ENCODE measurements around the gene WWTR1.

The WWTR1 gene

GRCh38 chr3:149655826-149656574 is 1.8 kb downstream of the WWTR1 start:
- no peak for DNase-seq

- no peak for DNase-seq
Measured at GRCh38 chr3:149654188-149654601, 3.6 kb downstream of the WWTR1 start.

- no peak for DNase-seq
Measured at GRCh38 chr3:149653564-149653963, 4.3 kb downstream of the WWTR1 start.

- no peak for DNase-seq
Measured at GRCh38 chr3:149653136-149653535, 4.7 kb downstream of the WWTR1 start.

- DNase-seq: no peak
Measured at GRCh38 chr3:149650828-149651227, 7.0 kb downstream of the WWTR1 start.

GRCh38 chr3:149648525-149648924 is 9.3 kb downstream of the WWTR1 start:
- DNase-seq: no peak

GRCh38 chr3:149647812-149648211 is 10.0 kb downstream of the WWTR1 start:
- DNase-seq: no peak

GRCh38 chr3:149647285-149647684 is 10.5 kb downstream of the WWTR1 start:
- no peak for DNase-seq

GRCh38 chr3:149646181-149646766 is 11.6 kb downstream of the WWTR1 start:
- DNase-seq: no peak

- no peak for DNase-seq
Measured at GRCh38 chr3:149643963-149644362, 13.9 kb downstream of the WWTR1 start.

GRCh38 chr3:149643482-149643798 is 14.4 kb downstream of the WWTR1 start:
- no peak for DNase-seq

GRCh38 chr3:149640976-149641728 is 16.7 kb downstream of the WWTR1 start:
- DNase-seq: no peak

- DNase-seq: no peak
Measured at GRCh38 chr3:149639093-149639486, 18.7 kb downstream of the WWTR1 start.

- peak in 11 of 58 donors; percentile 2 to 37 (median 13) for DNase-seq
Measured at GRCh38 chr3:149638228-149639092, 19.4 kb downstream of the WWTR1 start.

GRCh38 chr3:149635396-149635795 is 22.4 kb downstream of the WWTR1 start:
- no peak for DNase-seq

- DNase-seq: no peak
Measured at GRCh38 chr3:149634573-149634972, 23.3 kb downstream of the WWTR1 start.

GRCh38 chr3:149634072-149634471 is 23.8 kb downstream of the WWTR1 start:
- no peak for DNase-seq

- DNase-seq: no peak
Measured at GRCh38 chr3:149632225-149632624, 25.6 kb downstream of the WWTR1 start.

- no peak for DNase-seq
Measured at GRCh38 chr3:149630806-149631205, 27.0 kb downstream of the WWTR1 start.

GRCh38 chr3:149628957-149629670 is 28.7 kb downstream of the WWTR1 start:
- no peak for DNase-seq

GRCh38 chr3:149626671-149627070 is 31.2 kb downstream of the WWTR1 start:
- no peak for DNase-seq
